ENCODE measurements around the gene IGF1R. TPM values are rescaled to one million over a fixed set of nuclear protein-coding genes. Genes with fewer than 3 reads are reported as not detected.

IGF1R gene
- total RNA-seq, 2 donors from 2014 or later = 32.1 to 64.1 TPM

DNA sequence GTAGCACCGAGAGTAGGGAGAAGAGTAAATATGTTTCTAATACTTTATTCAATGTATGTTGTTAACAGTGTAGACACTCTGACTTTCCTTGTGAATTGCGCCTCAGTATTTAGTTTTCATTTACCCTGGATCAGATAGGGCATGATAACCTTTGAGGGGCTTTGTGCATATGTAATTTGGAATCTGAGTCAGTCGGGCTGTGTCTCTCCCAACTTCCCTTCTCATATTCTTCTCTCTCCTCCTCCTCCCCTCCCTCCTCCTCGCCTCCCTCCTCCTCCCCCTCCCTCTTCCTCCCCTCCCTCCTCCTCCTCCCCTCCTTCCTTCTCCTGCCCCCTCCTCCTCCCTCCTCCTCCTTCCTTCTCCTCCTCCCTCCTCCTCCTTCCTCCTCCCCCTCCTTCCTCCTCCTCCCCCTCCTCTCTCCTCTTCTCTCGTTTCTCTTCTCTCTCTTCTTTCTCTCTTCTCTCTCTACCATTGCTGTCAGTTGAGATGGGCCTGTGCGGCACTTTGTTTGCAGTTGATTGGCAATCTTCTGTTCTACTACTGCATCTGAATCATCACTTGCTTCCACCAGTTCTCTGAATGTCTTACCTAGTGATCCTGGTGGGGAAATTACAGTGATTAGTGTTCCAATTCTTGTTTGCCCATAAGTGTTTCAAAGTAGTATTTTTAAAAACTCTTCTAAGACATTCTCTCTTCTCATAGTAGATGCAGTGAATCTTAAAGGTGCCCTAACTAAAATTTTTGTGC, 197.0 kb downstream of the IGF1R start:
- H3K27ac ChIP-seq = no peak overlapping the region
- DNase-seq (ENCODE audit: low spot score) = no peak
- no peaks in the 10 kb centered on the region for H3K9me3 ChIP-seq
- TF ChIP-seq, protein P1, sequence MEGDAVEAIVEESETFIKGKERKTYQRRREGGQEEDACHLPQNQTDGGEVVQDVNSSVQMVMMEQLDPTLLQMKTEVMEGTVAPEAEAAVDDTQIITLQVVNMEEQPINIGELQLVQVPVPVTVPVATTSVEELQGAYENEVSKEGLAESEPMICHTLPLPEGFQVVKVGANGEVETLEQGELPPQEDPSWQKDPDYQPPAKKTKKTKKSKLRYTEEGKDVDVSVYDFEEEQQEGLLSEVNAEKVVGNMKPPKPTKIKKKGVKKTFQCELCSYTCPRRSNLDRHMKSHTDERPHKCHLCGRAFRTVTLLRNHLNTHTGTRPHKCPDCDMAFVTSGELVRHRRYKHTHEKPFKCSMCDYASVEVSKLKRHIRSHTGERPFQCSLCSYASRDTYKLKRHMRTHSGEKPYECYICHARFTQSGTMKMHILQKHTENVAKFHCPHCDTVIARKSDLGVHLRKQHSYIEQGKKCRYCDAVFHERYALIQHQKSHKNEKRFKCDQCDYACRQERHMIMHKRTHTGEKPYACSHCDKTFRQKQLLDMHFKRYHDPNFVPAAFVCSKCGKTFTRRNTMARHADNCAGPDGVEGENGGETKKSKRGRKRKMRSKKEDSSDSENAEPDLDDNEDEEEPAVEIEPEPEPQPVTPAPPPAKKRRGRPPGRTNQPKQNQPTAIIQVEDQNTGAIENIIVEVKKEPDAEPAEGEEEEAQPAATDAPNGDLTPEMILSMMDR (IDR thresholded peaks at IDR 0.05) = no peak
- peaks cover 0 to 43% of the 10 kb centered on the region in 2 donors for H3K4me1 ChIP-seq
- no peaks in the 10 kb centered on the region for H3K27me3 ChIP-seq
- no peaks in the 10 kb centered on the region for H3K36me3 ChIP-seq
- no peak overlapping the region for H3K4me3 ChIP-seq

DNA sequence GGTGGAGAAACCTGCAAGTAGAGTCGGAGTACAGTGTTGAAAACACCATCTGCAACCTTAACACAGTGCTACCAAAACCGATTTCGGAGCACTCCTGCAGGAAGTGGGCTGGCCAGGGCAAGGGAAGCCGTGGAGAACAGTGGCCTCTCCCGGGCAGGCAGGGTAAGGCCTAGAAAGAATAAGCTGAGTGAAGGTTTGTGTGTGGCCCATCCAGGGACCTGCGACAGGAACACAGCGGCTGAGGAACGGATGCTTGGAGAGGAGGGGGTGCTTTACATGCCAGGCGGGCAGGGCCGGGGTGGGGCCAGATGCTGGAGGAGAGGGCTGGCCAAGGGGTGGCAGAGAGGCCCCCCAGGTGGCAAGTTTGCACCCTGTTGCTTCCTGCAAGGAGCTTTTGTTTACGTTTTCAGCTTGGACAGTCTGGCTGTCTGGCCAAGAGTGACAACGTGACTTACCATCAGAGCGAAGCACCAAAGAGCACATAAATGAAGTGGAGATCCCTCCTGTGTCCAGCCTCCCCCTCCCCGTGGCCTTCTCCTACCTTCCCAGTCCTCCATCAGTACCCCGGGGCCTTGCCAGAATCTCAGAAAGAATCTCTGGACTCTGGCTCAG, 202.7 kb downstream of the IGF1R start:
- Histone ChIP-seq H3K9me3 (no peaks in the 10 kb centered on the region), H3K36me3 (no peaks in the 10 kb centered on the region), H3K27me3 (no peaks in the 10 kb centered on the region), H3K4me1 (peaks cover 0 to 53% of the 10 kb centered on the region in 2 donors), H3K27ac (peak overlapping the region; percentile 91 to 95), H3K4me3 (no peak overlapping the region)
- peak; percentile 84 for DNase-seq (ENCODE audit: low spot score)
- TF ChIP-seq, protein P1 (IDR thresholded peaks at IDR 0.05) = peak; percentile 60 to 91

DNA sequence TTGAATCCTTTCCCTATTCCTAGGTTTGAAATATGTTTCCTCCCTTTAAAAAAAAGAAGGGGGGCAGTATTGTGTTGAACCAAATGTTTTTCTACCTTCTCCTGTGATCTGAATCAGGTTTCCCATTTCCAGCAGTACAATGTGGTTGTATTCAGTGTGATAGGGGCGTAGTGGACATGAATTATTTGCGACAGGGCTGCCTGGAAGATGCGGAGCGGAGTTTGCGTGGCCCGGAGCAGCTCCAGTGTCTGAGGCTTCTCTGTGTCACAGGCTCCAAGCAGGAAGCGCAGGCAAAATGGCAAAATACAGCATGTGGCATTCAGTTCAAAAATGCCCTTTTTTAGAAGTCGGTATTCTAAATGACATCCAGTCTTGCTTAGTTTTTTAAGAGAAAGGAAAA, 204.8 kb downstream of the IGF1R start:
- TF ChIP-seq, protein P1 (IDR thresholded peaks at IDR 0.05) = peak in 1 of 2 donors; percentile 12
- Histone ChIP-seq H3K36me3 (no peaks in the 10 kb centered on the region), H3K4me3 (peak overlapping the region; percentile 46 to 63), H3K4me1 (peaks cover 0 to 67% of the 10 kb centered on the region in 2 donors), H3K9me3 (no peaks in the 10 kb centered on the region), H3K27ac (peak overlapping the region; percentile 91 to 95), H3K27me3 (no peaks in the 10 kb centered on the region)
- DNase-seq (ENCODE audit: low spot score) = peak; percentile 85

DNA sequence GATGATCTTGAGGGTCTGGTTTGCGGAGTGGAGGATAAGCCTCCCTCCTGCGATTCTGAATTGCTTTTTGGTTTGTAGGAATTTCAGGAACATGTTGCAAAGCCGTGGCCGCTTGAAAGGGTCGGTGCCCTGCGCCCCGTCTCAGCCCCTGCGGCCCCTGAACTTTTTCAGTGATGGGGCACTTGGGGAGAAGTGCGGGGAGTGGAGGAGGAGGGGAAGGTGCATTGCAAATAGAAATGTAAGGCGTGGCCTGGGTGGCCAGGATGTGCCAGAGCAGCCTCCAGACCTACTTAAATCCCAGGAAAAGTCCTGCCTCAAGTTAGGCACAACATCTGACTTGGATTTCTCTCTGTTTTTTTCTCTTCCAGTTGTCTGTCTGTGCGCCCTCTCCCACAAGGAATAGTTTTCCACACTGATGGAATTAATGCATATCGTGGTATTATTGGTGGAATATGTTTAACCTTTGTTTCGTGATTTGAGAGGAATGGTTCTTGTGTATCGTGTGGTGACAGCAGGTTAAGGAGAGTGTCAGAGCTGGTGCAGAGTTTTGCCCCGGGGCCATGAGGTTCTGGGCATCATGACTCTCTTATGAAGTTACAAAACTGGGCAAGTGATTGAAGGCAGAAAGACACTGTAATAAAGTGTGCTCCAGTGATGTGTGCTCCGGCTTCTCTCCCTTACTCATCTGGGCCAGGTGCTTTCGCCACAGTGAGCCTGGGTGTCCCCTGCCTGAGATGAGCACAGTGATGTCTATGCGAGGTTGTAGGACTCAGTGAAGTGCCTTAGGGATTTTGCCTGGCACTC, 205.5 kb downstream of the IGF1R start:
- TF ChIP-seq, protein P1 (IDR thresholded peaks at IDR 0.05) = no peak
- Histone ChIP-seq H3K4me1 (peaks cover 0 to 72% of the 10 kb centered on the region in 2 donors), H3K4me3 (peak overlapping the region in 1 of 2 donors; percentile 63), H3K36me3 (no peaks in the 10 kb centered on the region), H3K9me3 (no peaks in the 10 kb centered on the region), H3K27me3 (no peaks in the 10 kb centered on the region), H3K27ac (peak overlapping the region; percentile 91 to 95)
- no peak for DNase-seq (ENCODE audit: low spot score)

DNA sequence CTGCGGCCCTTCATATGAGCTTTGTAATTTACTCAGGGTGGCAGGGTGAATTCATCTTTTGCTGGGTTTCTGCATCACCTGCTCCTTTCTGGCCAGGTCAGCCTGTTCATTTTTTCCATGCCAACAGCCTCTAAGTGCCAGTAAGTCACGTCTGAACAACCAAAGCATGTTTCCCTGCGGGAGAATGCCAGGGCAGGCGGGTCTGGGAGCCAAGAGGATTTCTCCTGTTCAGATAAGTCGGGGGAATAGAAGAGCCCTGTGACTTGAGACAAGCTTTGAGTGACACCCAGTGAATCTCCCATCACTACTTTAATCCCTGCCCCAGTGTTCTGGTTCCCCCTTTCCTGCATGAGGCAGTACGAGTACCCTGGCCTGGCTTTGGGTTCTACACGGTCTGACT, 206.2 kb downstream of the IGF1R start:
- DNase-seq (ENCODE audit: low spot score) = no peak
- Histone ChIP-seq H3K27me3 (no peaks in the 10 kb centered on the region), H3K9me3 (no peaks in the 10 kb centered on the region), H3K4me3 (no peak overlapping the region), H3K27ac (peak overlapping the region; percentile 91 to 95), H3K4me1 (peaks cover 0 to 72% of the 10 kb centered on the region in 2 donors), H3K36me3 (no peaks in the 10 kb centered on the region)
- TF ChIP-seq, protein P1 (IDR thresholded peaks at IDR 0.05) = no peak

Data from right atrium auricular region (tissue), 2 donors.